ENCODE data around the gene HDHD5. TPM values are rescaled to one million over a fixed set of nuclear protein-coding genes. Genes with fewer than 3 reads are reported as not detected.

The HDHD5 gene
- polyA plus RNA-seq, 1 donor from 2014 or later: 91.3 TPM

GRCh38 chr22:17171153-17172028 is 12.3 kb upstream of the HDHD5 start (continued):
- no peak for TF ChIP-seq POLR2AphosphoS5 (IDR thresholded peaks at IDR 0.05)

- Histone ChIP-seq H3K9ac (ENCODE audit: low read length) (no peak overlapping the region), H3K4me2 (ENCODE audit: low read length) (no peak overlapping the region), H4K20me1 (ENCODE audit: insufficient read depth) (no peaks in the 10 kb centered on the region), H2AFZ (ENCODE audit: low read depth, low read length) (no peak overlapping the region), H3K9me3 (ENCODE audit: low read length) (no peaks in the 10 kb centered on the region), H3K36me3 (ENCODE audit: insufficient read depth, low read length) (no peaks in the 10 kb centered on the region), H3K4me3 (ENCODE audit: low read length) (no peak overlapping the region), H3K27me3 (ENCODE audit: insufficient read depth, low read depth, low read length) (no peaks in the 10 kb centered on the region), H3F3A (ENCODE audit: insufficient read depth, low read length, poor library complexity, severe bottlenecking) (no peaks in the 10 kb centered on the region), H3K9me2 (ENCODE audit: insufficient read depth, low read length) (no peaks in the 10 kb centered on the region), H3K79me2 (replicated peaks; ENCODE audit: insufficient read depth, low read length) (no peaks in the 10 kb centered on the region), H3K27ac (ENCODE audit: low read length) (no peak overlapping the region)
- no peak for TF ChIP-seq POLR2AphosphoS5 (IDR thresholded peaks at IDR 0.05)
- TF ChIP-seq MXI1 (conservative IDR thresholded peaks at IDR 0.05; ENCODE audit: poor library complexity, severe bottlenecking): no peak
- TF ChIP-seq SMC3 (conservative IDR thresholded peaks at IDR 0.05; ENCODE audit: poor library complexity): no peak
These were observed 8.4 kb upstream of the HDHD5 start for GRCh38 chr22:17167486-17167885.

DNA sequence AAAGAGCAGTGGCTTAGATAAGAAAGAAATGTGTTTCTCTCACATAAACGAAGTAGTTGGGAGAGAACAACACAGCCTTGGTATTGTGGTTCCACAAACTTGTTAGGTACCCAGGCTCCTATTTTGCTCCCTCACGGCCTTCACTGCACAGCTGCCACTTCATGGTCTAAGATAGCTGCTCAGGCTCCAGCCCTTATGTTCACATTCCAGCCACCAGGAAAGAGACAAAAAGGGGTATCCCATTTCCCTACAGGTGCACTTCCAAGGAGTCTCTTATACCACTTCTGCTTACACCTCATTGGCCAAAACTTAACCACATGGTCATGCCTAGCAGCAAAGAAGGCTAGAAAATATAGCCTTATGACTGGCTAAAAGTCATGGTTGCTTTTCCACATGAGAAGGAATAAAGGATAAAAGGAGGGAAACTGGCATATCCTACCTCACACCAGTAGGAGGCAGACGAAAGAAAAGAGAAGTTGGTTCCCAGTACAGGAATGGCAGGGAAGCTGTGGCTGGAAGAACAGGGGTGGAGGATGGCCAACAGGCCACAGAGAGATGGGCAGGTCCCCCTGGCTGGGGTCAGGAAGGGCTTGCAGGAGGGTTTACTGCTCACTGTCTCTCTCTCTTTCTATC is 5.4 kb upstream of the HDHD5 start:
- no peaks in the 10 kb centered on the region for H3K79me2 ChIP-seq (replicated peaks; ENCODE audit: insufficient read depth, low read length)
- TF ChIP-seq POLR2AphosphoS5 (IDR thresholded peaks at IDR 0.05) (no peak), CTCF (IDR thresholded peaks at IDR 0.05; ENCODE audit: poor library complexity, severe bottlenecking) (peak; percentile 15)
- H3K9me3 ChIP-seq (ENCODE audit: low read length): no peaks in the 10 kb centered on the region

DNA sequence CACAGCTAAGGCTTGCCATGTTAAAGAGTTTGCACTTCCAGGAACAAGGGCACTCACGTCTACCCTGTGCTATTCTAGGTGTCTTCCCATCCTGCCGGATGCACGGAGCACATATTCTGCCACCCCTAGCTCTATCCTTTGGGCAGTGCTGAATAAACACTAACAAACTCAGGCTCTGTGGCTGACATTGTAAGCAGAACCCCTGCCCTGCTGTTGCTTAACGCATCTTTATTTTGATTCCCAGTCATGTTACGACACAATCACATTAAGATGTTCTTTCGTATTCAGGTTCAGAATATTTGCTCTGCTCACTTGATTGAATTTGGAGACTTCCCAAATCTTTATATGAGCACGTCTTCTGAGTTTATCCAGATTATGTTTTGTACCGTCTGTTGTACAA is 3.7 kb upstream of the HDHD5 start:
- TF ChIP-seq TAF1 (IDR thresholded peaks at IDR 0.05; ENCODE audit: low read depth) (no peak), CTCF (IDR thresholded peaks at IDR 0.05; ENCODE audit: poor library complexity, severe bottlenecking) (no peak), POLR2AphosphoS5 (IDR thresholded peaks at IDR 0.05) (no peak), EZH2 (IDR thresholded peaks at IDR 0.05; ENCODE audit: borderline replicate concordance, insufficient read depth, low read length, poor library complexity, severe bottlenecking) (no peak), RAD21 (conservative IDR thresholded peaks at IDR 0.05) (no peak)

More for the DNA sequence above, 5.4 kb upstream of the HDHD5 start:
- Histone ChIP-seq H3K4me3 (ENCODE audit: low read length) (no peak overlapping the region), H3K27ac (ENCODE audit: low read length) (no peak overlapping the region), H3K9ac (ENCODE audit: low read length) (no peak overlapping the region), H3K9me2 (ENCODE audit: insufficient read depth, low read length) (no peaks in the 10 kb centered on the region), H3K4me2 (ENCODE audit: low read length) (no peak overlapping the region), H3K36me3 (ENCODE audit: insufficient read depth, low read length) (no peaks in the 10 kb centered on the region), H2AFZ (ENCODE audit: low read depth, low read length) (no peak overlapping the region), H3F3A (ENCODE audit: insufficient read depth, low read length, poor library complexity, severe bottlenecking) (no peaks in the 10 kb centered on the region), H4K20me1 (ENCODE audit: insufficient read depth) (no peaks in the 10 kb centered on the region), H3K27me3 (ENCODE audit: insufficient read depth, low read depth, low read length) (no peaks in the 10 kb centered on the region)

More for the DNA sequence above, 3.7 kb upstream of the HDHD5 start:
- no peaks in the 10 kb centered on the region for H3K36me3 ChIP-seq (ENCODE audit: insufficient read depth, low read length)
- no peaks in the 10 kb centered on the region for H4K20me1 ChIP-seq (ENCODE audit: insufficient read depth)
- no peaks in the 10 kb centered on the region for H3F3A ChIP-seq (ENCODE audit: insufficient read depth, low read length, poor library complexity, severe bottlenecking)
- no peak overlapping the region for H3K9ac ChIP-seq (ENCODE audit: low read length)
- no peaks in the 10 kb centered on the region for H3K79me2 ChIP-seq (replicated peaks; ENCODE audit: insufficient read depth, low read length)
- H3K9me2 ChIP-seq (ENCODE audit: insufficient read depth, low read length): no peaks in the 10 kb centered on the region
- no peak overlapping the region for H3K4me2 ChIP-seq (ENCODE audit: low read length)
- H3K4me3 ChIP-seq (ENCODE audit: low read length): no peak overlapping the region
- no peaks in the 10 kb centered on the region for H3K9me3 ChIP-seq (ENCODE audit: low read length)
- H2AFZ ChIP-seq (ENCODE audit: low read depth, low read length): no peak overlapping the region
- no peak overlapping the region for H3K27ac ChIP-seq (ENCODE audit: low read length)
- H3K27me3 ChIP-seq (ENCODE audit: insufficient read depth, low read depth, low read length): no peaks in the 10 kb centered on the region

Measured in neural cell (in vitro differentiated cells).